GM23248 (cell line): Measurements from ENCODE around the gene YPEL5. TPM values are rescaled to one million over a fixed set of nuclear protein-coding genes. Genes with fewer than 3 reads are reported as not detected.
"Not testable (repeated sequence)": the region's sequence is repeated elsewhere in the genome, so short reads cannot be mapped to it uniquely, and the experiment has no call there.

Experiments
- DNase-seq: peaks from one replicate; pipeline ENCODE4 v3.0.0-alpha.2; 2015
- H2AFZ ChIP-seq: fragments of 200-600 bp; sonication (generic); 2 replicates; pipeline ENCODE4 v1.6.1; 2016; ENCODE audit warnings: antibody characterized with exemption
- H3F3A ChIP-seq: fragments of 200-600 bp; sonication (generic); 2 replicates; pipeline ENCODE4 v1.6.1; 2016; ENCODE audit warnings: mild to moderate bottlenecking, antibody characterized with exemption, mixed run types; ENCODE audit not compliant: insufficient read depth
- H3K27ac ChIP-seq: fragments of 200-600 bp; sonication (generic); 2 replicates; pipeline ENCODE4 v1.5.1; 2016; ENCODE audit warnings: mild to moderate bottlenecking
- H3K27me3 ChIP-seq: fragments of 200-600 bp; sonication (generic); replicated peaks from 2 replicates; pipeline ENCODE4 v1.6.1; 2016; ENCODE audit warnings: mild to moderate bottlenecking; ENCODE audit not compliant: insufficient read depth
- H3K36me3 ChIP-seq: fragments of 200-600 bp; sonication (generic); 2 replicates; pipeline ENCODE4 v1.6.1; 2016; ENCODE audit warnings: low read depth, mild to moderate bottlenecking
- H3K4me1 ChIP-seq: fragments of 200-600 bp; sonication (generic); 2 replicates; pipeline ENCODE4 v1.6.1; 2016; ENCODE audit warnings: mild to moderate bottlenecking; ENCODE audit not compliant: insufficient read depth
- H3K4me2 ChIP-seq: fragments of 200-600 bp; sonication (generic); one replicate; pipeline ENCODE4 v1.6.1; 2016; ENCODE audit warnings: mild to moderate bottlenecking; ENCODE audit not compliant: unreplicated experiment
- H3K4me3 ChIP-seq: fragments of 200-600 bp; sonication (generic); 2 replicates; pipeline ENCODE4 v1.5.1; 2016; ENCODE audit warnings: mild to moderate bottlenecking
- H3K79me2 ChIP-seq: fragments of 200-600 bp; sonication (generic); 2 replicates; pipeline ENCODE4 v1.6.1; 2016; ENCODE audit warnings: mild to moderate bottlenecking; ENCODE audit not compliant: insufficient read depth
- H3K9ac ChIP-seq: fragments of 200-600 bp; sonication (generic); 2 replicates; pipeline ENCODE4 v1.6.1; 2016; ENCODE audit warnings: mild to moderate bottlenecking
- H3K9me2 ChIP-seq: fragments of 200-600 bp; sonication (generic); 2 replicates; pipeline ENCODE4 v1.6.1; 2016; ENCODE audit warnings: mixed run types, mild to moderate bottlenecking, moderate library complexity; ENCODE audit not compliant: insufficient read depth
- H3K9me3 ChIP-seq: fragments of 200-600 bp; sonication (generic); one replicate; pipeline ENCODE4 v1.6.1; 2017; ENCODE audit warnings: low read depth
- H4K20me1 ChIP-seq: fragments of 200-600 bp; sonication (generic); 2 replicates; pipeline ENCODE4 v1.6.0; 2016; ENCODE audit not compliant: insufficient read depth
- EZH2 ChIP-seq: fragments of 200-600 bp; sonication (generic); IDR thresholded peaks from 2 replicates; pipeline ENCODE4 v1.6.1; 2018; ENCODE audit warnings: antibody characterized with exemption, mild to moderate bottlenecking; ENCODE audit not compliant: insufficient read depth, poor library complexity, severe bottlenecking
- EZH2phosphoT487 ChIP-seq: fragments of 200-600 bp; sonication (generic); IDR thresholded peaks from 2 replicates; pipeline ENCODE4 v1.6.1; 2018; ENCODE audit warnings: antibody characterized with exemption, moderate library complexity, mild to moderate bottlenecking, low read depth; ENCODE audit not compliant: insufficient read depth
- WGBS, 2 experiments: methylation state at CpG; one replicate each; pipeline ENCODE4 v1.1.6; 2015 to 2017; ENCODE audit warnings: low lambda C conversion rate in 2 of 2, low coverage in 1 of 2; ENCODE audit errors: missing lambda C conversion rate in 2 of 2; 5-methylcytosine and 5-hydroxymethylcytosine counted together
- in situ Hi-C: fragments of 300-500 bp; cut with MboI; formaldehyde crosslinking; loops from 2 replicates; pipeline ENCODE4 v1.15.0; 2020
- polyA plus RNA-seq: library from polyadenylated mRNA; unstranded; fragments of >200 nt; fragmentation: Nextera tagmentation; extraction: Ambion mirVana; gene quantifications from 2 replicates; pipeline ENCODE4 v1.2.1, GENCODE V29; 2016
- total RNA-seq: library from RNA; depleted of rRNA; stranded (reverse); fragments of >200 nt; shearing (Covaris generic); gene quantifications from 2 replicates; pipeline ENCODE4 v1.2.3, GENCODE V29; 2014; rRNA removed

The YPEL5 gene
- 93.6 and 101 TPM in 2 replicates for total RNA-seq
- polyA plus RNA-seq = 128 and 129 TPM in 2 replicates

GRCh38 chr2:30146337-30147195 lies at the start of gene YPEL5:
Gene YPEL5 (plus strand): TSS chr2:30147007. CDS start chr2:30156652, 9,645 bp downstream.
- Histone ChIP-seq H3K79me2 (peaks cover 41% of the 10 kb centered on the region), H3K27ac (peak within 1 kb of the TSS; percentile 90), H3K27me3 (no peaks in the 10 kb centered on the region), H3K9me2 (no peaks in the 10 kb centered on the region), H3K36me3 (peaks cover 9% of the 10 kb centered on the region; the same call in 1 of the 2 replicates), H3K9me3 (no peaks in the 10 kb centered on the region), H2AFZ (peak within 1 kb of the TSS; percentile 91), H3K4me3 (peak within 1 kb of the TSS; percentile 74), H3F3A (0 out of 2 replicates have a peak, but pooled peaks cover 16% of the 10 kb centered on the region), H3K9ac (peak within 1 kb of the TSS; percentile 99), H3K4me2 (peak within 1 kb of the TSS; percentile 94), H3K4me1 (peaks cover 33% of the 10 kb centered on the region), H4K20me1 (no peaks in the 10 kb centered on the region; the same call in 1 of the 2 replicates)
- TF ChIP-seq EZH2phosphoT487 = no peak
- no peak for TF ChIP-seq EZH2
- DNase-seq = peak; percentile 100
- in situ Hi-C loops = no loop called here
- WGBS, 2 experiments = 1 to 2% methylated on average over 43 to 63 of the region's 63 CpGs

- H3K27me3 ChIP-seq = no peaks in the 10 kb centered on the region
- in situ Hi-C loops = no loop called here
- 60 to 62% methylated on average over 10 of the region's 10 CpGs for WGBS, 2 experiments
Observed at GRCh38 chr2:30098266-30099005, 48.4 kb upstream of the YPEL5 start.

GRCh38 chr2:30099366-30099765 lies 47.4 kb upstream of the YPEL5 start:
- H3F3A ChIP-seq, H3K4me1 ChIP-seq, H4K20me1 ChIP-seq, H3K4me3 ChIP-seq, H3K9me2 ChIP-seq, H3K36me3 ChIP-seq, H3K9ac ChIP-seq, H3K4me2 ChIP-seq, in situ Hi-C loops, H3K79me2 ChIP-seq, H3K27ac ChIP-seq, H3K27me3 ChIP-seq, H3K9me3 ChIP-seq, H2AFZ ChIP-seq: not testable (repeated sequence)
- DNase-seq = peak; percentile 15
- 28 to 60% methylated on average over 1 of the region's 1 CpG for WGBS, 2 experiments

More at GRCh38 chr2:30098266-30099005, 48.4 kb upstream of the YPEL5 start:
- Histone ChIP-seq H2AFZ (no peak overlapping the region), H4K20me1 (no peaks in the 10 kb centered on the region), H3K4me1 (no peaks in the 10 kb centered on the region), H3K27ac (no peak overlapping the region), H3K79me2 (no peaks in the 10 kb centered on the region), H3K9me3 (no peaks in the 10 kb centered on the region), H3K36me3 (no peaks in the 10 kb centered on the region), H3K9ac (no peak overlapping the region), H3K4me3 (no peak overlapping the region), H3F3A (no peaks in the 10 kb centered on the region), H3K4me2 (no peak overlapping the region), H3K9me2 (no peaks in the 10 kb centered on the region)
- DNase-seq = no peak
- no peak for TF ChIP-seq EZH2phosphoT487
- no peak for TF ChIP-seq EZH2

DNA sequence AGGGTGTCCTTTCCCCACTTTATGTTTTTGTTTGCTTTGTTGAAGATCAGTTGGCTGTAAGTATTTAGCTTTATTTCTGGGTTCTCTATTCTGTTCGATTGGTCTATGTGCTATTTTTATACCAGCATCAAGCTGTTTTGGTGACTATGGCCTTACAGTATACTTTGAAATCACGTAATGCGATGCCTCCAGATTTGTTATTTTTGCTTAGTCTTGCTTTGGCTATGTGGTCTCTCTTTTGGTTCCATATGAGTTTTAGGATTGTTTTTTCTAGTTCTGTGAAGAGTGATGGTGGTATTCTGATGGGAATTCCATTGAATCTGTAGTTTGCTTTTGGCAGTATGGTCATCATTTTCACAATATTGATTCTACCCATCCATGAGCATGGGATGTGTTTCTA lies 46.1 kb upstream of the YPEL5 start:
- H3K27me3 ChIP-seq, H3F3A ChIP-seq, H3K9me2 ChIP-seq, H3K79me2 ChIP-seq, H3K4me1 ChIP-seq, H2AFZ ChIP-seq, H3K27ac ChIP-seq, H3K9me3 ChIP-seq, H3K9ac ChIP-seq, H3K4me2 ChIP-seq, DNase-seq, H3K36me3 ChIP-seq, H3K4me3 ChIP-seq, H4K20me1 ChIP-seq, in situ Hi-C loops: not testable (repeated sequence)
- WGBS, 2 experiments = 85% methylated on average over 3 of the region's 3 CpGs
